Measurements from ENCODE around the gene ELP1.

DNA sequence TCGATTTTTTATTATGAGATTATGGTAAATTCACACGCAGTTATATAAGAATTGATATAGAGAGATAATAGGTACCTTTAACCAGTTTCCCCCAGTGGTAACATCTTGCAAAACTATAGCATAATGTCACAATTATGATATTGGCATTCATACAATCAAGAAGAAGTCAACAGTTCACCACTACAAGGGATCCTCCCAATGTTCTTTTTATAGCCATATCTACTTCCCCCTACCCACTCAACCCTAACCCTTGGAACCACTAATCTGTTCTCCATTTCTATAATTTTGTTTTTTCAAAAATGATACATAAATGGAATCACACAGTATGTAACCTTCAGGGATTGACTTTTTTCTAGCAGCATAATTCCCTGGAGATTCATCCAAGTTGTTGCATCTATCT is 88.0 kb downstream of the ELP1 start:
- TF ChIP-seq CTCF (IDR thresholded peaks at IDR 0.05) (no peak), POLR2A (IDR thresholded peaks at IDR 0.05) (no peak)
